Measurements from ENCODE around the gene MORF4L1. TPM values are rescaled to one million over a fixed set of nuclear protein-coding genes. Genes with fewer than 3 reads are reported as not detected.

Gene MORF4L1
- total RNA-seq, 1 experiment from 2014 or later = 424 TPM

- TF ChIP-seq, protein P1, sequence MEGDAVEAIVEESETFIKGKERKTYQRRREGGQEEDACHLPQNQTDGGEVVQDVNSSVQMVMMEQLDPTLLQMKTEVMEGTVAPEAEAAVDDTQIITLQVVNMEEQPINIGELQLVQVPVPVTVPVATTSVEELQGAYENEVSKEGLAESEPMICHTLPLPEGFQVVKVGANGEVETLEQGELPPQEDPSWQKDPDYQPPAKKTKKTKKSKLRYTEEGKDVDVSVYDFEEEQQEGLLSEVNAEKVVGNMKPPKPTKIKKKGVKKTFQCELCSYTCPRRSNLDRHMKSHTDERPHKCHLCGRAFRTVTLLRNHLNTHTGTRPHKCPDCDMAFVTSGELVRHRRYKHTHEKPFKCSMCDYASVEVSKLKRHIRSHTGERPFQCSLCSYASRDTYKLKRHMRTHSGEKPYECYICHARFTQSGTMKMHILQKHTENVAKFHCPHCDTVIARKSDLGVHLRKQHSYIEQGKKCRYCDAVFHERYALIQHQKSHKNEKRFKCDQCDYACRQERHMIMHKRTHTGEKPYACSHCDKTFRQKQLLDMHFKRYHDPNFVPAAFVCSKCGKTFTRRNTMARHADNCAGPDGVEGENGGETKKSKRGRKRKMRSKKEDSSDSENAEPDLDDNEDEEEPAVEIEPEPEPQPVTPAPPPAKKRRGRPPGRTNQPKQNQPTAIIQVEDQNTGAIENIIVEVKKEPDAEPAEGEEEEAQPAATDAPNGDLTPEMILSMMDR (IDR thresholded peaks at IDR 0.05; ENCODE audit: insufficient read depth in 1 of 2, low read depth in 1 of 2, low read length in 1 of 2, severe bottlenecking in 1 of 2, unreplicated experiment in 1 of 2) = peak; percentile 24 to 67
- Mint-ChIP-seq H3K27ac (ENCODE audit: unreplicated experiment) (peak overlapping the region; percentile 99), H3K36me3 (ENCODE audit: insufficient read depth, unreplicated experiment) (peaks cover 36% of the 10 kb centered on the region), H3K4me1 (ENCODE audit: low read depth, unreplicated experiment) (peaks cover 24% of the 10 kb centered on the region), H3K4me3 (ENCODE audit: unreplicated experiment) (peak overlapping the region; percentile 83), H3K9me3 (ENCODE audit: unreplicated experiment) (no peaks in the 10 kb centered on the region), H3K27me3 (ENCODE audit: insufficient read depth, unreplicated experiment) (no peaks in the 10 kb centered on the region)
- H3K27me3 ChIP-seq (replicated peaks; ENCODE audit: control insufficient read depth, insufficient read depth, low read length) = no peaks in the 10 kb centered on the region
- no peaks in the 10 kb centered on the region for H3K36me3 ChIP-seq (ENCODE audit: control insufficient read depth, insufficient read depth, low read length)
- no TSS peak for BruUV-seq (replicated peaks)
- peak overlapping the region; percentile 98 for H3K4me3 ChIP-seq (ENCODE audit: low read depth, low read length)
- H3K9me3 ChIP-seq = no peaks in the 10 kb centered on the region
- CTCF ChIA-PET = interaction anchor here (0.7 to 1.8 kb wide), 7 partner anchors 13 to 761 kb away, joined by 3 to 8 read pairs (median 3); no protein-coding TSS in a partner anchor
- POLR2A ChIA-PET = interaction anchor here (0.6 to 1.4 kb wide), 4 partner anchors 13 to 139 kb away, joined by 4 to 22 read pairs (median 7); no protein-coding TSS in a partner anchor
- intact Hi-C loops (cut with micrococcal nuclease; ENCODE audit: unreplicated experiment) = loop anchor here (1.0 kb wide), 1 partner anchor 13 kb away; no protein-coding TSS in a partner anchor
- peaks cover 29% of the 10 kb centered on the region for H3K4me1 ChIP-seq
- DNase-seq = peak; percentile 93
Measured at GRCh38 chr15:78872972-78873792, 492 bp downstream of the MORF4L1 start.

- Mint-ChIP-seq H3K36me3 (ENCODE audit: insufficient read depth, unreplicated experiment) (peaks cover 38% of the 10 kb centered on the region), H3K27ac (ENCODE audit: unreplicated experiment) (peak overlapping the region; percentile 99), H3K4me3 (ENCODE audit: unreplicated experiment) (peak overlapping the region; percentile 83), H3K4me1 (ENCODE audit: low read depth, unreplicated experiment) (peaks cover 24% of the 10 kb centered on the region), H3K9me3 (ENCODE audit: unreplicated experiment) (no peaks in the 10 kb centered on the region), H3K27me3 (ENCODE audit: insufficient read depth, unreplicated experiment) (no peaks in the 10 kb centered on the region)
- intact Hi-C loops (cut with micrococcal nuclease; ENCODE audit: unreplicated experiment) = loop anchor here (1.0 kb wide), 1 partner anchor 14 kb away; no protein-coding TSS in a partner anchor
- ChIA-PET CTCF (interaction anchor here (0.7 to 1.8 kb wide), 4 partner anchors 14 to 761 kb away, joined by 3 to 8 read pairs (median 3); no protein-coding TSS in a partner anchor), POLR2A (interaction anchor here (1.4 kb wide), 1 partner anchor 14 kb away, joined by 22 read pairs; no protein-coding TSS in a partner anchor)
- DNase-seq = peak in 1 of 2 experiments; percentile 26
- peak overlapping the region; percentile 98 for H3K4me3 ChIP-seq (ENCODE audit: low read depth, low read length)
- H3K9me3 ChIP-seq = no peaks in the 10 kb centered on the region
- TF ChIP-seq, protein P1 (IDR thresholded peaks at IDR 0.05; ENCODE audit: insufficient read depth in 1 of 2, low read depth in 1 of 2, low read length in 1 of 2, severe bottlenecking in 1 of 2, unreplicated experiment in 1 of 2) = no peak
- no peaks in the 10 kb centered on the region for H3K27me3 ChIP-seq (replicated peaks; ENCODE audit: control insufficient read depth, insufficient read depth, low read length)
- BruUV-seq (replicated peaks) = TSS peak; percentile 43
- H3K36me3 ChIP-seq (ENCODE audit: control insufficient read depth, insufficient read depth, low read length) = no peaks in the 10 kb centered on the region
- H3K4me1 ChIP-seq = peaks cover 32% of the 10 kb centered on the region
Measured at GRCh38 chr15:78873793-78874765, 1.4 kb downstream of the MORF4L1 start.
